Measurements from ENCODE around the gene VWA8.
A peak's percentile ranks its signal among the peaks of the same experiment; 100 is the strongest.
"Not testable (repeated sequence)": the region's sequence is repeated elsewhere in the genome, so short reads cannot be mapped to it uniquely, and the experiment has no call there.

Gene VWA8

DNA sequence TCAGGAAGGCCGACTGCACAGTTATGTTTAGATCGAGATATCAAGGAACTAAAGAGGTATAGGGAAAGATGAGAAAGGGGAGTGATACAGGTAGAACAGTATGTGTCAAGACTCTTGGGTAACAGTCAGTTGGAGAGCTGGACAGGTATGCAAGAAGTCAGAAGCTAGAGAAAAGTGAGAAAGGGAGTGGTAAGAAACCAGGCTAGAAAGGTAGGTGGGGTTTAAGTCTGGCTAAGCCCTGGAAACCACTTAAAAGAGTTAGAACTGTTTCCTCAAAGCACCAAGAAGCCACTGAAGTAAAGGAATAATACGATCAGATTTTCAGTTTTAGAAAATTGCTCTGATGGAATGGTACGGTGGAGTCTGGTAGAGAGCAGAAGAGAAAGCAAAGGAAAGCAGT is 196.4 kb downstream of the VWA8 start:
- DNase-seq (ENCODE audit: extremely low spot score, insufficient read length, low read depth) (no peak), FAIRE-seq (no peak)

DNA sequence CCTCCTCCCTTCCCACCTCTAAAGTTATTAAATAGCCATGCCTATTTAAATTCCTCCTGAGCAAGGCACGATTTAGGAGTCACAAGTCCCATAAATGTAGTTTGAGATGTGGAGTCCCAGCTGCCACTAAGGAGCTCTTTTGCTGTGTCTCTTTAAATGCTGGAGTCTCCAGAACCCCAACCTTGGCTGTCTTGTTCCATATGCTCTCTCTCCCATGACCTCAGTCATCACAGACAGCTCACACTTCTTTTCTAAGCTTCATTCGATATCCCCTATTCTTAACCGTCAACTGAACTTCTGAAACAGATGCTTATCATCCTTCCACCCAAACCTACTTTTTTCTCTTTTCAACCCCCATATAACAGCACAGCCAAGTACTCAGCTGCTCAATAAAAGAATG is 197.1 kb downstream of the VWA8 start:
- FAIRE-seq, result no peak
- DNase-seq (ENCODE audit: extremely low spot score, insufficient read length, low read depth), result no peak

DNA sequence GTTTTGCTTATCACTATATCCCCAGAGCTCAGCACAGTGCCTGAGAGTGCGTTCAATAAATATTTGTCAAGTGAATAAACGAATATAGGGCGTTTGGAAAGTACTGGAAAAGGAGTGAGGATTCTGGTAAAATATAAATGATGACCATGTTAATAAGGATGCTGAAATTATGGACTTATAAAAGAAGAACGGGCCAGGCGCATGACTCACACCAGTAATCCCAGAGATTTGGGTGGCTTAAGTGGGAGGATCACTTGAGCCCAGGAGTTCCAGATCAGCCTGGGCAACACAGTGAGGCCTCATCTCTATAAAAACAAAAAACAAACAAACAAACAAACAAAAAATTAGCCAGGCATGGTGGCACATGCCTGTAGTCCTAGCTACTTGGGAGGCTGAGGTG is 198.1 kb downstream of the VWA8 start:
- no peak for FAIRE-seq
- no peak for DNase-seq (ENCODE audit: extremely low spot score, insufficient read length, low read depth)

DNA sequence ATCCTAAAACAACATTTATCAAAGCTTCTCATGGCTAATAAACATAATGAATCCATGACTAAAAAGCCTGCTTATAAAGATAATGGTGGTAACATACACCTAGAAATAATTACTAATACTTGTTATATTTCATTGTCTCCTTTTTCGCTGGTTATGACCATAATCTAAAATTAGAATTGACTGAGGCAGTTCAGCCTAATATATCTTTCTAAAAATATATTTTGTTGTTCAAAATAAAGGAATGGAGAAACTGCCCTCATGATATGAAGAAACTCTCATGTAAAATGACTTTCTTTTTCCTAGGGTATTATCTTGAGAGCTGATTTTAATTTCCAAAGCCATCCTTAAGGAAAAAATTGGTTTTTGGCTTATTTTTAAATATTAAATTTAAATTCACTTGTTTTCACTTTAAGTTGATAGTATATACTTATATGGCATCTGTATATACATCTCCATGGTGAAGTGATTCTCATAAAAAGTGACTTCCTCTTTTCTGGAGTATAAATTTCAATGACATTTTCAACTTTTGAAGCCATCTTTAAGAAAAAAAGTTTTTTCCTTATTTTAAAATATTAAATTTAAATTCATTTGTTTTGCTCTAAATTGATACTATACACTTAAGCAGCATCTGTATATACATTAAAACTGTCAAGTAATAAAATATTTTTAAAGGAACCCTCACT is 204.6 kb downstream of the VWA8 start:
- DNase-seq (ENCODE audit: extremely low spot score, insufficient read length, low read depth) (no peak), FAIRE-seq (no peak)

DNA sequence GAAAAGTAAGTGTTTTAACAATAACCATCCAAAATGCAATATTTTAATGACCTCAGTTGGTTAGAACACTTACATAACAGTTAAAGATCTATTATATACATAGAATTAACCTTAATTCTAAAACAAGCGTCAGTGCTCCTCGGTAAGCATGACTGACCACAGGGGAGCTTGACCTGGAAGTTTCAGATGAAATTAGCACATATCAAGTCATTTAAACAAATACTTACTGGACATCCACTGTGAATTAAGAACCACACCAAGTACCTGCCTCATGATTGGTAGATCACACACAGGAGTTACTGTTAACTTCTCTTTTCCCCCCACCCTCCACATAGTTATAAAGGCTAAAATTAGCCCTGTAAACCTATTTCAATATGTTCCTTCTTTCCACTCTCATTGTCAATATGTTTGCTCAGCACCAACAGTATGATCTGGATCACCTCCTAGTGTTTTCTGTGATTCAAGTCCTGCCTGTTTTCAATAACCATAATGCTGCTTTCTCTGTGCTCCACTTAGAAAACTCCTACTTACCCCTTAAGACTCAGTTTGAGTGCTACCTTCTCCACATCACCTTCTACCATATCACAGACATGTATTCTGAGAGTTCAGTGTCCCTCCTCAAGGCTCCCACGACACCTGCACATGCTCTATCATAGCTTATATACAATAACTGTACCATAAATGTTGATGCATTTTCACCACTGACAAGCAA is 209.0 kb downstream of the VWA8 start:
- FAIRE-seq, result no peak
- no peak for DNase-seq (ENCODE audit: extremely low spot score, insufficient read length, low read depth)

DNA sequence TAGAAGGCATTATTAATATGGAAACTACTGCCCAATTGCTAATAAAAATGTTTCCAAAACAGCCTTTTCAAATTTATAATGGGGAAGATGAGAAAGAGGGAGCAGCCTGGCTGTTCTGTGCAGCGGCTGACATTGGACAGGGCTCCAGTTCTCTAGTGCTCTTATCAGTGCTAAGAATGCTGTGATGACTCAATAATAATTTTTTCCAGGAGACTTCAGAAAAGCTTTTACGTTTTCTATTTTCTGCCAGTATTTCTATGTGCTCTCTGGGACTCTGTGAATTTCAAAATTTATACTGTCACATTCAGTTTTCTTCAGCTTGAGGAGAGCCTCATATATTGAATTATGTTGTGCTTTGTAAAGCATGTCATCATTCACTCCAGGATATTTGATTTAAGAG is 209.6 kb downstream of the VWA8 start:
- FAIRE-seq (no peak), DNase-seq (ENCODE audit: extremely low spot score, insufficient read length, low read depth) (no peak)

DNA sequence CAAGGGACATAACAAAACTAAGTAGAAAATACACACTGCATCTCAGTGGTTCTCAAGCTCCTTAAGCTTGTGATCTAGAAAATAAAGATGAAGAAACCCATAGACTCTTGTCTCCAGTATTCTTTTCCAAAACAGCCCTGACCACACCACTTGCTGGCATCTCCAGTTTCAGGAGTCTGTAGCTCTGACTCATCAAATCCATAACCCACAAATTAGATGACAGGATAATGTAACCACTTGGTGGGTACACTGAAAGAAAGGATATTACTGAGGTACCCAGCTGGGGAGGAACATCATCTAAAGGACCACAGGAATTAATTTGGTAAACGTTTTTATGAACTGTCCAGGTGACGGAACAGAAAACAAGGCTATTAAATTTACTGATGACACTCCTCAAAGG is 214.7 kb downstream of the VWA8 start:
- DNase-seq (ENCODE audit: extremely low spot score, insufficient read length, low read depth) (no peak), FAIRE-seq (no peak)

DNA sequence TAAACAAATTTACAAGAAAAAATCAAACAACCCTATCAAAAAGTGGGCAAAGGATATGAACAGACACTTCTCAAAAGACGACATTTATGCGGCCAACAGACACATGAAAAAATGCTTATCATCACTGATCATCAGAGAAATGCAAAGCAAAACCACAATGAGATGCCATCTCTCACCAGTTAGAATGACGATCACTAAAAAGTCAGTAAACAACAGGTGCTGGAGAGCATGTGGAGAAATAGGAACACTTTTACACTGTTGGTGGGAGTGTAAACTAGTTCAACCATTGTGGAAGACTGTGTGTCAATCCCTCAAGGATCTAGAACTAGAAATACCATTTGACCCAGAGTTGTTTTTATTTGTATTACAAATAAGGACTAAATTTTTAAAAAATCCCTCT is 215.4 kb downstream of the VWA8 start:
- DNase-seq (ENCODE audit: extremely low spot score, insufficient read length, low read depth); FAIRE-seq: not testable (repeated sequence)

DNA sequence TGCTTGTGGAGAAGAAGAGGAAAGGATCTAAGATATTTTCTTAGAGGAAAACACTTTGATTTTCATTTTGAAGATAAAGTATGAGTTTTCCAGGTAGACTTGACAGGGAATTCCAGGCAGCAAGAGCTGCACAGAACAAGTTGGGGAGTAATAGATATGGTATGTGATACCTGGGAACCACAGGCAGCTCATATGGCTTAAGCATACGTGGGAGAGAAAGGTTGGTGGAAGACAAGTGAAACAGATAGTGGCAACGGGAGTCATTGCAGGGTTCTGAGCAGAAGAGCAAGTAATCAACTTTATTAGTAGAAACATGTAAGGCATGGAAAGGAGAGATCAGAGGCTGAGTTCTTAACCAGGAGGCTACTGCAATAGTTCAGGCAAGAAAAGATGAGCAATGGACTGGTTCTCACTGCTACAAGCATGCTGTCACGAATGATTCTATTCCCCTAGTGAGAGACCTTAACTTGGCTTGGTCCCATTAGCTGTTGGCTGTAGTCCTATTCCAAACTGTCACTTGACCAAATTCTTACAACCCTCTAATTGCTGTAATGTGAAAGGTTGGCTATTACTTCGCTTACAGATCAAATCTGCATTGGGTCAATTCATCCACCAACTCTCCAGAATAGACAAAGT is 217.9 kb downstream of the VWA8 start:
- DNase-seq (ENCODE audit: extremely low spot score, insufficient read length, low read depth) (no peak), FAIRE-seq (no peak)

DNA sequence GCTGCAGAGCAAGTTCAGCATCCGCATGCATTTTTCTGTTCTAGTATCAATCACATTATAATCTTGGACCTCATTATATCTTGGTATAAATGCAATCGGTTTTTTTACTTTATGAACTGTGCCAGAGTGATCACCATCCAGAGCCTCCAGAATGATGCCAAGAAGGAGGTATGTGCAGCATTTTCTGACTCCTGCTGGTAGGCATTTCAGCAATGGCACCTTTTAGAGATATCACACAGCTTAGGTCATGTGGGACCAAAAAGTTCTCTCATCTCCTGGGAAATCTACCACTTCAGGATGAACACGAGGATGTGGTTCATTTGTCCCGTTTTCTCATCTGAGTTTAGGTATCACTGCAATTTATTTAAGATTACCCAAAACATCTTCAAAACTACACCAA is 220.4 kb downstream of the VWA8 start:
- FAIRE-seq, result no peak
- DNase-seq (ENCODE audit: extremely low spot score, insufficient read length, low read depth), result no peak

DNA sequence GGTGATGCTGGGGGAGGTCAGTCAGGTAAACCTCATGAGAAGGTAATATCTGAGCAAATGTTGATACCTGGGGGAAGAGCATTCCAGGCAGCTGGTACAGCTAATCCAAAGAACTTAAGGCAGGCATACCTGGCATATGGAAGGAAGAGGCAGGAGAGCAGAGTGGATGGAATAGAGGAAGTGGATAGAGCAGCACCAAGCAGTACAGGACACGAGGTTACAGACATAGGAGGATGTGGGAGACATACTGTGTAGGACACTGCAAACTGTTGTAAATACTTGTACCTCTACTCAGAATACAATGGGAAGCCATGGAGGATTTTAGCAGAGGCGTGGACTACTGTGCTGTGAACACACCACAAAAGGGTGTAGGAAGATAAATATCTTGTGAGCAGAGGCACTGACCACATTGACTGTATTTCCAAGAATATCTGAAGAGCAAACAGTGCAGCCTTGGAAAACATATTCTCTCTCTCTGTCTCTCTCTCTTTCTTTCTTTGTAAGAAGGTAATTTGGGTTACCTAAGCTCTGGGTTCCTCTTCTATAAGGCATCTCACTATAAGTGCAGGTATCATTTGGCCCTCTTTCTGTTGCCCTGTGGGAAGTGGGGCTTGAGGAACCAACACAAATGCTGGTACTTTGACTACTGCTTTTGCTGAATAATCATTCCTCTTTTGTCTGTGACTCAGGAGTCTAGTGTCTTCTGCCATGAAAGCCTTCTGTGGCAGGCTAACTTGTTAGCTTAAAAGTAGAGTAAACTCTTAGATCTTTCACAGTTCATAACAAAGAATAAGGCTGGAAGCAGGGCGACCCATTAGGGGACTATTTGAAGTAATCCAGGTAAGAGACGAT is 238.0 kb downstream of the VWA8 start:
- no peak for FAIRE-seq

DNA sequence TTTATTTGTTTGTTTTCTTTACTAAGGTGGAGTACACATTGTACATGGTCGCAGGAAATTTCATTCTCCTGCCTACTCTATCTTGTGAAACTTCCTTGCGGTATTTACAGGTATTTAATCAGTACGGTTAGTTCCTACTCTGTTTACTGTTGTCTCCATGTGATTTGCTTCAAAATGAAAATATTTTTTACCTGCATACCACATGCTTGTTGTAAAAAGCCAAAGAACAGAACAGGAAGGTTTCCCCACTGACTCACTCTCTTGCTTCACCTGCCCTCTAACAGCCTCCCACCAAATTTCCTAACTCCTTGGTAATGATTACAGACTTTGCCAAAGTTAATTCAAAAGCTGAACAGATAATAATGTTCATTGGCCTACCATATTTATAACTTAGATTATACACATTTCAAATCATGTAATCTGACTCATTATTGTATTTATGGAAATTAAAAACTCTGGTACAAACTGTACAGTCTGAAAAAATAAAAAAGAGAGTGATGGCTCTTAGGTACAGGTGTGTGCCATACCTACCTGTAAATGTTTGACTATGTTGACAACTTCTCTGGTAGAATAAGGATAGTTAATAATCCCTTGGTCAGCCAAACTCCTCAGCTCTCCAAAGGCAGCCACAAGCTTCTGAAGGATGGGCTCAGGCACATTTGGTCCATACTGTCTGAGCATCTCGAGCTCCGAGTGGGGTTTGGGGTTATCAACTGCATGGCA is 239.9 kb downstream of the VWA8 start:
- FAIRE-seq, result no peak
- DNase-seq (ENCODE audit: extremely low spot score, insufficient read length, low read depth), result no peak

More for the DNA sequence above, 238.0 kb downstream of the VWA8 start:
- no peak for DNase-seq (ENCODE audit: extremely low spot score, insufficient read length, low read depth)

DNA sequence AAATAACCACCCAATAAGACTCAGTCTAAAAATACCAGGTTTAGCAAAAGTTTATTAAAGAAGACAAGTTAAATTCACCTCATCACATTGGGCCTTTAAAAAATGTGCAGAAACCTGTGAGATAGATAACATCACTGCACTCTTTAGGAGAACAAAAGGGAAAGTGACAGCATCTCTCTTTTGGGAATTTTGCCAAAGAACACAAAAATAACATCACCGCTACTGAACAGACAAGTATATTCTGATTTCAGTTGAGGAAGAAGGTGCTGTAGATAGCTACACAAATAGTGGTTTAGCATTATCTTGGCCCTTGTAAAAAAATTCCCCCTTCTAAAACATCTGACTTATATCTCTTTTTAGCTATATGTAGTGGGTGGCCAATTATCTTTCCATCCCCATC is 244.7 kb downstream of the VWA8 start:
- FAIRE-seq (peak; percentile 35), DNase-seq (ENCODE audit: extremely low spot score, insufficient read length, low read depth) (no peak)

DNA sequence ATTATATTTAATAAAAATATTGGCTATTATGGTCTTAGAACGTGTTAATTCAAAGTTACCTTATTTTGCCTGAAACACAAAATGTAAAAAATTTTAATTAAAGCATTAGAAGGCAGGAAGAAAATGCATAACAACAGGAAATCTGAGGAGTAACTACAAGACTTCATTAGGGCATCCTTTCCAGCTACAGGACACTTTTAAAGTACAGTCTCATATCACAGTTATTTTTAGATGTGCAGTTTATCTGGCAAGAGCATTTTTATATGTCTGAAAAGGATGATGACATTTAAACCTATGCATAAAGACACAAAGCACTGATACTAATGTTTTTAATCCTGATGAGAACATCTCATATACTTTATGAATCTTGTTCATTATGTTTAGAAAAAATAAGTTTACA is 247.5 kb downstream of the VWA8 start:
- no peak for FAIRE-seq
- DNase-seq (ENCODE audit: extremely low spot score, insufficient read length, low read depth), result no peak

DNA sequence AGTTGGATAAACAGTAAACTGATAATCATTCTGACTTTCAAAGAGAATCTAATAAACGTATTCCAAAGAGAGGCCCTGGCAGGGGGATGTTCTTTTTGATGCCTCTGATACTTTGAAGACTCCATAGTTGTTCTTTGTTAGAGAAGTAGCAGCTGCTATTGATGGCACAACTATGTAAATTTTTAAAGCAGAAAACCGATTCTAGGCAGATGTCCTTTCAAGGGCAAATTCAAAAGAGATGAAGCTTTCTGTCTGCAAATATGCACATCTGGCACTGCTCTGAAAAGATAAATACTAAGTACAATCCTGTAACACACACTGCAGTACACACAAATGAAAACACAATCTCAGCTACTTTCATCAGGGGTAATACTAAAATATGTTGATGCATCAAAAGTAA is 250.1 kb downstream of the VWA8 start:
- FAIRE-seq (no peak), DNase-seq (ENCODE audit: extremely low spot score, insufficient read length, low read depth) (no peak)

DNA sequence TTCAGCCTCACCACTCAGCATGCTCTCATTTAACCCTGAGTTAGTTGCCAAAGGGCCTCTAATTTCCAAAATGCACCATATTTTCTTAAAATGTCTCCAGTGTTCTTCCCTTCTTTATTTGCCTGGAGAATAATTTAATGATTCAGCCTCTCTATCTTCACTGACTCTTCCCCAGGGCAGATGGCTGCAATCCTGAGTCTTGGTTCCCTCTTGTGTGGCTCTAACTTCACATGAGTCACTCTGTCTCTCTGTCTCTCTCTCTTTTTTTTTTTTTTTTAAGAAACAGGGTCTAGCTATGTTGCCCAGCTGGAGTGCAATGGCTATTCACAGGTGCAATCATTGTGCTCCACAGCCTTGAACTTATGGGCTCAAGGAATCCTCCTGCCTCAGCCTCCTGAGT is 251.4 kb downstream of the VWA8 start:
- DNase-seq (ENCODE audit: extremely low spot score, insufficient read length, low read depth) (no peak), FAIRE-seq (no peak)

DNA sequence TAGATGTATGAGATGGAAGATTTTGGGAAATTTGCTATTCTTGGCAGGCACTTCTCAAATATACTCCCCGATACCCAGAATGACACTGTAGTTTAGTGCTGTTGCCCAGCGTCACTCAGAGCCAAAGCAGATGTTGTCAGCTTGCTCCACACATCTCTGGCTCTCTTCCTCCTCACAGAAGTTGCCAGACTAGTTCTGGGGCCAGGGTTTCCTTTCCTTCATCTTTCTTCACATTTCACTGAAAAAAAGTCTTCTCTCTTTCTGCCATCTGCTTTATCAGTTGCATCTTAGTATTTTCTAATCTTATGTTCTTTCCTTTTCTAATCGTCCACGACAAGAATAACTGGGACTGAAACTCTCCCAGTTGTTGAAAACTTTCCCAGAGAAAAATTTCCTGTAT is 252.2 kb downstream of the VWA8 start:
- DNase-seq (ENCODE audit: extremely low spot score, insufficient read length, low read depth) (no peak), FAIRE-seq (no peak)

DNA sequence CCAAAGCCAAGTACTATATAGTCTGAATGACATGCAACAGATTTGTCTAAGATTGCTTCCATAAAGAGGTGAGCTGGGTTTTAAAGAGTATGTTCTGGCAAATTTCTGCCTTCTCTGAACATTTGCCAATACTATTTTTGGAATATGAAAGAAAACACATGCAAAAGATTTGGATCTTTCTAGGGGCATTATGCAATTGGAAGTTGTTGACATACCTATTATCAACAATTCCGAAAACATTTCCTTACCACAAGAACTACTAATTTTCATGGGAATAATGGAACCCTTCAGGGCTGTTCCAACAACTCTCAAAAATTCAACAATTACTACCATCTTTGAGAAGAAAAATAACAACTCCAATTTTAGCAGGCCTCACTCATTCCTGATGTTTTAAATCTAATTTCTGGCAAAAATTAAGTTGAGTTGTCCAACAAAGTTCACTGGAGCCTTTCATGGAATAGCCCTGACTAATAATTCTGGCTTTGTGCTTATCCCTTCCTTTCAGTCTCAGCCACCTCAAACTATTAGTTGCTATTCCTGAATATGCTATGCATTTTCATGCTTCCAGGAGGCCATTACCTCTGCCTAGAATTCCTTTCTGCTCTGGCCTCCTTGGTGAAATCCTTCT is 253.6 kb downstream of the VWA8 start:
- FAIRE-seq, result peak; percentile 55
- DNase-seq (ENCODE audit: extremely low spot score, insufficient read length, low read depth), result no peak

DNA sequence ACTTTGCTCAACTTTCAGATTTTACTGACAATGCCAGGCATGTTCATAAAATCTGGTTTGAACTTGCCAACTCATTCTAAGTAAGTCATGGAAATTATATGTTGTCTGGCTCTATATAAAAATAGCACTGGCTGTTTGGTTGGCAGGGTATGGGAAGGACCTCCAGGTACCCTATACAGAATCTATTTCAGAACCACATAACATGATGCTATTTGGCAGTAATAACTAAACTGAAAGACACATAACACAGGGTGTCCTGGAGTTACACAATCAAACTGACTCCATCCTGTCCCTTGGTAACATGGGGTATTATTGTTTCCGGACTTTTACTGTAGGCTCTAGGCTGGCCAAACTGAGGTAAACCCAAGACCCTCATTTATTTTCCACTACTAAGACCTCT is 254.8 kb downstream of the VWA8 start:
- DNase-seq (ENCODE audit: extremely low spot score, insufficient read length, low read depth), result no peak
- no peak for FAIRE-seq

DNA sequence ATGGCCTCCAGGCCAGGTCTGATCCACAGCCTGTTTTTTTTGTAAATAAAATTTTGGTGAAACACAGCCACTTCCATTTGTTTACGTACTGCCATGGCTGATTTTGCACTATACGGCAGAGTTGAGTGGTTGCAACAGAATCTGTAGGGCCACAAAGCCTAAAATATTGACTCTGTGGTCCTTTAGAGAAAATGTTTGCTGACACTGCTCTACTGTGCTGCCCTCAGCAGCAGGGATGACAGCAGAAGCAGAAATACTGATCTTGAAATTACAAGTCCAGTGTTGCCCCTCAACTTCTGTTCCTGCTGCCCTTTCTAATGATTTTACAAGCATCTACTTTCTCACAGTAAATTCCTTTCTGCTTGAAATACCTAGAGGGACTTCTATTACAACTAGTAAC is 258.4 kb downstream of the VWA8 start:
- no peak for FAIRE-seq

More for the DNA sequence above, 258.4 kb downstream of the VWA8 start:
- no peak for DNase-seq (ENCODE audit: extremely low spot score, insufficient read length, low read depth)
